ENCODE results near the gene NDUFB11. TPM values are rescaled to one million over a fixed set of nuclear protein-coding genes. Genes with fewer than 3 reads are reported as not detected.

NDUFB11 gene
- total RNA-seq, 1 donor from 2014 or later = 90.5 TPM

GRCh38 chrX:47180346-47180745 is 35.8 kb upstream of the NDUFB11 start:
- H3K4me3 ChIP-seq (ENCODE audit: low read depth, low read length) = no peak overlapping the region
- DNase-seq (ENCODE audit: low read depth) = no peak

GRCh38 chrX:47179928-47180255 is 35.4 kb upstream of the NDUFB11 start:
- TF ChIP-seq CTCF (conservative IDR thresholded peaks at IDR 0.05; ENCODE audit: low read depth, low read length) = no peak
- no peak for DNase-seq (ENCODE audit: low read depth)
- H3K4me3 ChIP-seq (ENCODE audit: low read depth, low read length) = no peak overlapping the region

More at GRCh38 chrX:47180346-47180745, 35.8 kb upstream of the NDUFB11 start:
- no peak for TF ChIP-seq CTCF (conservative IDR thresholded peaks at IDR 0.05; ENCODE audit: low read depth, low read length)

- DNase-seq (ENCODE audit: low read depth) = no peak
- H3K4me3 ChIP-seq (ENCODE audit: low read depth, low read length) = no peak overlapping the region
- no peak for TF ChIP-seq CTCF (conservative IDR thresholded peaks at IDR 0.05; ENCODE audit: low read depth, low read length)
Observed at GRCh38 chrX:47179221-47179927, 34.9 kb upstream of the NDUFB11 start.

- TF ChIP-seq CTCF (conservative IDR thresholded peaks at IDR 0.05; ENCODE audit: low read depth, low read length) = no peak
- DNase-seq (ENCODE audit: low read depth) = no peak
- no peak overlapping the region for H3K4me3 ChIP-seq (ENCODE audit: low read depth, low read length)
Observed at GRCh38 chrX:47178337-47178736, 33.8 kb upstream of the NDUFB11 start.

- DNase-seq (ENCODE audit: low read depth) = no peak
- H3K4me3 ChIP-seq (ENCODE audit: low read depth, low read length) = no peak overlapping the region
- no peak for TF ChIP-seq CTCF (conservative IDR thresholded peaks at IDR 0.05; ENCODE audit: low read depth, low read length)
Observed at GRCh38 chrX:47177079-47177478, 32.6 kb upstream of the NDUFB11 start.

- no peak for TF ChIP-seq CTCF (conservative IDR thresholded peaks at IDR 0.05; ENCODE audit: low read depth, low read length)
- no peak for DNase-seq (ENCODE audit: low read depth)
- no peak overlapping the region for H3K4me3 ChIP-seq (ENCODE audit: low read depth, low read length)
Observed at GRCh38 chrX:47176101-47176740, 31.7 kb upstream of the NDUFB11 start.

- no peak overlapping the region for H3K4me3 ChIP-seq (ENCODE audit: low read depth, low read length)
- no peak for TF ChIP-seq CTCF (conservative IDR thresholded peaks at IDR 0.05; ENCODE audit: low read depth, low read length)
- DNase-seq (ENCODE audit: low read depth) = no peak
Observed at GRCh38 chrX:47175588-47175980, 31.1 kb upstream of the NDUFB11 start.
